ENCODE measurements around the gene TSPAN10. TPM values are rescaled to one million over a fixed set of nuclear protein-coding genes. Genes with fewer than 3 reads are reported as not detected.
"Not testable (repeated sequence)": the region's sequence is repeated elsewhere in the genome, so short reads cannot be mapped to it uniquely, and the experiment has no call there.

Gene TSPAN10
- polyA plus RNA-seq, 1 donor from 2014 or later = 0.36 TPM

GRCh38 chr17:81612172-81612970 lies 24.6 kb upstream of the TSPAN10 start:
- H3K4me3 Mint-ChIP-seq = peak overlapping the region in 1 of 4 donors; percentile 21
- H3K27ac Mint-ChIP-seq = no peak overlapping the region
- peaks cover 4% of the 10 kb centered on the region for H3K36me3 Mint-ChIP-seq
- H3K9me3 Mint-ChIP-seq = no peaks in the 10 kb centered on the region
- H3K27me3 Mint-ChIP-seq = no peaks in the 10 kb centered on the region
- peaks cover 0 to 10% (median 4%) of the 10 kb centered on the region in 3 donors for H3K4me1 Mint-ChIP-seq

- Mint-ChIP-seq H3K27ac (no peak overlapping the region), H3K4me3 (no peak overlapping the region), H3K9me3 (no peaks in the 10 kb centered on the region), H3K4me1 (peaks cover 0 to 11% (median 6%) of the 10 kb centered on the region in 3 donors), H3K36me3 (peaks cover 6% of the 10 kb centered on the region), H3K27me3 (no peaks in the 10 kb centered on the region)
These were observed 21.5 kb upstream of the TSPAN10 start for GRCh38 chr17:81615401-81615930.

DNA sequence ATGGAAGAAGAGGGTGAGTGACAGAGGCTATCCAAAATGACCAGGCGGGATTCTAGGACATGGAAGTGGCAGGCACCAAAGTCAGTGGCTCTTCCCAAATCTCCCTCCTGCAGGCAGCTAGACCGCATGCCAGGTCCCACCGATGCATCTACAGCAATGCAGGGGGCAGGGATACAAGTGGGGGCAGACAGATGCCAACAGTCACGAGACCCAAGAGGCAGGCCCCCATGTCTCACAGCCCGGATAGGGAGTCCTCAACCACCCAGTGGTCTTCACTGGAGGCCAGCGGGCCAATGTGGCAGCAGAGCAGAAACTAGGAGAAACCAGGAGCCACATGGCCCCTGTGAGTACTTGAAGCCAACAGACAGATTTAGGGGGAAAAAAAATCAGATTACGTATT lies 20.1 kb upstream of the TSPAN10 start:
- Mint-ChIP-seq H3K27ac (no peak overlapping the region), H3K9me3 (no peaks in the 10 kb centered on the region)

DNA sequence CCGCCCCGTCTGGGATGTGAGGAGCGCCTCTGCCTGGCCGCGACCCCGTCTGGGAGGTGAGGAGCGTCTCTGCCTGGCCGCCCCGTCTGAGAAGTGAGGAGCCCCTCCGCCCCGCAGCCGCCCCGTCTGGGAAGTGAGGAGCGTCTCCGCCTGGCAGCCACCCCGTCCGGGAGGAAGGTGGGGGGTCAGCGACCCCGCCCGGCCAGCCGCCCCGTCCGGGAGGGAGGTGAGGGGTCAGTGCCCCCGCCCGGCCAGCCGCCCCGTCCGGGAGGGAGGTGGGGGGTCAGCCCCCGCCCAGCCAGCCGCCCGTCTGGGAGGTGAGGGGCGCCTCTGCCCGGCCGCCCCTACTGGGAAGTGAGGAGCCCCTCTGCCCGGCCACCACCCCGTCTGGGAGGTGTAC lies 18.7 kb upstream of the TSPAN10 start:
- not testable (repeated sequence) for H3K27me3 Mint-ChIP-seq, H3K9me3 Mint-ChIP-seq, H3K36me3 Mint-ChIP-seq, H3K4me3 Mint-ChIP-seq, H3K27ac Mint-ChIP-seq
- H3K4me1 Mint-ChIP-seq = peaks cover 0 to 10% (median 8%) of the 10 kb centered on the region in 3 donors

More for the DNA sequence above, 20.1 kb upstream of the TSPAN10 start:
- Mint-ChIP-seq H3K4me1 (peaks cover 0 to 12% (median 6%) of the 10 kb centered on the region in 3 donors), H3K27me3 (no peaks in the 10 kb centered on the region), H3K36me3 (peaks cover 9% of the 10 kb centered on the region), H3K4me3 (no peak overlapping the region)

- Mint-ChIP-seq H3K4me3 (no peak overlapping the region), H3K27ac (peak overlapping the region in 1 of 3 donors; percentile 43), H3K36me3 (peaks cover 15% of the 10 kb centered on the region), H3K9me3 (peaks cover 0 to 6% (median 2%) of the 10 kb centered on the region in 3 donors), H3K27me3 (no peaks in the 10 kb centered on the region), H3K4me1 (peaks cover 0 to 9% (median 5%) of the 10 kb centered on the region in 3 donors)
These were observed 15.4 kb upstream of the TSPAN10 start for GRCh38 chr17:81621494-81622130.

DNA sequence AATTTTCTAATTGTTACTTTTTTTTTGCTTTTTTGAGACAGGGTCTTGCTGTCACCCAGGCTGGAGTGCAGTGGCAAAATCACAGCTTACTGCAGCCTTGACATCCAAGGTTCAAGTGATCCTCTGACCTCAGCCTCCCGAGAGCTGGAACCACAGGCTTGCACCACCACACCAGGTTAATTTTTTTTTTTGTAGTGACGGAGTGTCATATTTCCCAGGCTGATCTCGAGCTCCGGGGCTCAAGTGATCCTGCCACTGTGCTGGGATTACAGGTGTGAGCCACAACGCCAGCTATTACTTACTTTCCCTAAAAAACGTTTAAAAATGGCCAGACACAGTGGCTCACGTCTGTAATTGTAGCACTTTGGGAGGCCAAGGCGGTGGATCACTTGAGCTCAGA lies 6.7 kb upstream of the TSPAN10 start:
- peaks cover 0 to 3% (median 0%) of the 10 kb centered on the region in 3 donors for H3K9me3 Mint-ChIP-seq
- H3K36me3 Mint-ChIP-seq = peaks cover 2% of the 10 kb centered on the region
- H3K27ac Mint-ChIP-seq = no peak overlapping the region
- no peaks in the 10 kb centered on the region for H3K27me3 Mint-ChIP-seq
- H3K4me1 Mint-ChIP-seq = peaks cover 0 to 13% (median 4%) of the 10 kb centered on the region in 3 donors
- no peak overlapping the region for H3K4me3 Mint-ChIP-seq

GRCh38 chr17:81631482-81631881 lies 5.5 kb upstream of the TSPAN10 start:
- Mint-ChIP-seq H3K27ac (no peak overlapping the region), H3K36me3 (no peaks in the 10 kb centered on the region), H3K27me3 (no peaks in the 10 kb centered on the region), H3K4me3 (no peak overlapping the region), H3K4me1 (peaks cover 9 to 19% (median 12%) of the 10 kb centered on the region in 3 donors), H3K9me3 (no peaks in the 10 kb centered on the region)

DNA sequence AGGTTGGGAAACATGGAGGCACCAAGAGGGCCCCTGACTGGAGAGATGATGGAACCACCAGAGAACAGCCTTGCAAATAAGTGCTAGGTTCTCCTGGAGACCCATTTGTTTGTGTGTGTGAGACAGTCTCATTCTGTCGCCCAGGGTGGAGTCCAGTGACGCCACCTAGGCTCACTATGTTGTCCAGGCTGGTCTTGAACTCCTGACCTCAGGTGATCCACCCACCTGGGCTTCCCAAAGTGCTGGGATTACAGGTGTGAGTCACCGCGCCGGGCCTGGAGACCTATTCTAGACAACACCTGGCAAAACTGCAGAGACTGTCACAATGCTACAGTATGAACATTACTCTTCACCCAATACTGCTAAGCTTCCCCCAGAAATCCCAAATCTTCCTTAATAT lies 1.6 kb upstream of the TSPAN10 start:
- H3K4me3 Mint-ChIP-seq = peak overlapping the region; percentile 86 to 95 (median 88)
- peaks cover 9 to 21% (median 14%) of the 10 kb centered on the region in 3 donors for H3K4me1 Mint-ChIP-seq
- H3K27ac Mint-ChIP-seq = peak overlapping the region in 1 of 3 donors; percentile 69

DNA sequence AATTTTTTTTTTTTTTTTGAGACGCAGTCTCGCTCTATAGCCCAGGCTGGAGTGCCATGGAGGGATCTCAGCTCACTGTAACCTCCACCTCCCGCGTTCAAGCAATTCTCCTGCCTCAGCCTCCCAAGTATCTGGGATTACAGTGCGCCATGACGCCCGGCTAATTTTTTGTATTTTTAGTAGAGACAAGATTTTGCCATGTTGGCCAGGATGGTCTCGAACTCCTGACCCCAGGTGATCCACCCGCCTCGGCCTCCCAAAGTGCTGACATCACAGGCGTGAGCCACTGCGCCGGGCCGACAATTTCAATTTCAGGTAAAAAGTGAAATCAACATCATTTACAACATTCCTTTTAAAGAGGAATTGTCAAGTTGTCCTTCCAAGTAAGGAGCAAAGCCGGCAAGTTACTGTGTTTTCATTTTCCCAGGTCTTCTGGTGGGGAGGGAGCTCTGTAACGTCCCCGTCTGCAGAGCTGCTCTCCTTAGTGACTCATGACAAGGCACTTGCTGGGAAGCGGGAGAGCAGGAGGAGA lies 957 bp upstream of the TSPAN10 start:
- Mint-ChIP-seq H3K4me1 (peaks cover 9 to 21% (median 14%) of the 10 kb centered on the region in 3 donors), H3K4me3 (peak overlapping the region; percentile 86 to 95 (median 88))

More for the DNA sequence above, 1.6 kb upstream of the TSPAN10 start:
- H3K27me3 Mint-ChIP-seq = no peaks in the 10 kb centered on the region
- peaks cover 2% of the 10 kb centered on the region for H3K36me3 Mint-ChIP-seq
- H3K9me3 Mint-ChIP-seq = no peaks in the 10 kb centered on the region

GRCh38 chr17:81638683-81639082 lies 1.7 kb downstream of the TSPAN10 start:
- H3K36me3 Mint-ChIP-seq = peaks cover 2% of the 10 kb centered on the region
- H3K27me3 Mint-ChIP-seq = no peaks in the 10 kb centered on the region
- peak overlapping the region in 1 of 3 donors; percentile 76 for H3K27ac Mint-ChIP-seq
- no peaks in the 10 kb centered on the region for H3K9me3 Mint-ChIP-seq
- H3K4me3 Mint-ChIP-seq = peak overlapping the region in 2 of 4 donors; percentile 52 to 77
- H3K4me1 Mint-ChIP-seq = peaks cover 9 to 13% (median 10%) of the 10 kb centered on the region in 3 donors

More for the DNA sequence above, 957 bp upstream of the TSPAN10 start:
- Mint-ChIP-seq H3K27ac (peak overlapping the region in 2 of 3 donors; percentile 24 to 91), H3K9me3 (no peaks in the 10 kb centered on the region), H3K36me3 (peaks cover 2% of the 10 kb centered on the region), H3K27me3 (no peaks in the 10 kb centered on the region)

GRCh38 chr17:81640011-81640410 lies 3.0 kb downstream of the TSPAN10 start:
- peak overlapping the region in 1 of 3 donors; percentile 56 for H3K27ac Mint-ChIP-seq
- peaks cover 9 to 10% (median 10%) of the 10 kb centered on the region in 3 donors for H3K4me1 Mint-ChIP-seq
- peak overlapping the region in 2 of 4 donors; percentile 34 to 51 for H3K4me3 Mint-ChIP-seq
- H3K9me3 Mint-ChIP-seq = no peaks in the 10 kb centered on the region
- peaks cover 2% of the 10 kb centered on the region for H3K36me3 Mint-ChIP-seq
- H3K27me3 Mint-ChIP-seq = no peaks in the 10 kb centered on the region

- no peaks in the 10 kb centered on the region for H3K9me3 Mint-ChIP-seq
- peaks cover 0 to 2% (median 2%) of the 10 kb centered on the region in 3 donors for H3K4me1 Mint-ChIP-seq
- no peak overlapping the region for H3K27ac Mint-ChIP-seq
- H3K27me3 Mint-ChIP-seq = no peaks in the 10 kb centered on the region
- peaks cover 2% of the 10 kb centered on the region for H3K36me3 Mint-ChIP-seq
- H3K4me3 Mint-ChIP-seq = peak overlapping the region in 1 of 4 donors; percentile 45
These were observed 5.0 kb downstream of the TSPAN10 start for GRCh38 chr17:81641825-81642489.

DNA sequence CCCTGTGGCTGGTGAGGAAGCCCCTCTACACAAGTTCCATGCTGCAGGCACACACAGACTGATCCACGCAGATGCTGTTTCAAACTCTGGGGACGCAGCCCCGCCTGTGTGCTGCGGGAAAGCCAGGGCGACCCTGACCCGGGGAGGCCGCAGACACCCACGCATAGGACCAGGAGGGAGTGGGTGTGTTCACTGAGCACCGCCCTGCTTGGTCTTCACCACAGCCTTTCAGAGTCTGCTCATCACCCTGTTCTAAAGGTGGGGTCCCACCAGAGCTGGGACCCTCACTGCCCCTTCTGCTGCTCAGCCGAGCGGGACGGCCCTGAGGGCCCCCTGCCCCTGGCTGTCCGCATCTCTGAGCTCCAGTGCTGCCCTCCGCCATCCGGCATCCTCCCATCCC lies 7.5 kb downstream of the TSPAN10 start:
- Mint-ChIP-seq H3K4me3 (no peak overlapping the region), H3K4me1 (peaks cover 0 to 2% (median 0%) of the 10 kb centered on the region in 3 donors), H3K27ac (no peak overlapping the region), H3K27me3 (peaks cover 6% of the 10 kb centered on the region), H3K36me3 (peaks cover 2% of the 10 kb centered on the region), H3K9me3 (no peaks in the 10 kb centered on the region)
